GM19099 (cell line): ENCODE data around the gene PGM1.

Source experiments
- POLR2A ChIP-seq: IDR thresholded peaks from 3 replicates; pipeline ENCODE4 v1.6.1; 2011; ENCODE audit warnings: low read depth; ENCODE audit not compliant: insufficient read length; ENCODE audit errors: extremely low read depth

Gene PGM1

DNA sequence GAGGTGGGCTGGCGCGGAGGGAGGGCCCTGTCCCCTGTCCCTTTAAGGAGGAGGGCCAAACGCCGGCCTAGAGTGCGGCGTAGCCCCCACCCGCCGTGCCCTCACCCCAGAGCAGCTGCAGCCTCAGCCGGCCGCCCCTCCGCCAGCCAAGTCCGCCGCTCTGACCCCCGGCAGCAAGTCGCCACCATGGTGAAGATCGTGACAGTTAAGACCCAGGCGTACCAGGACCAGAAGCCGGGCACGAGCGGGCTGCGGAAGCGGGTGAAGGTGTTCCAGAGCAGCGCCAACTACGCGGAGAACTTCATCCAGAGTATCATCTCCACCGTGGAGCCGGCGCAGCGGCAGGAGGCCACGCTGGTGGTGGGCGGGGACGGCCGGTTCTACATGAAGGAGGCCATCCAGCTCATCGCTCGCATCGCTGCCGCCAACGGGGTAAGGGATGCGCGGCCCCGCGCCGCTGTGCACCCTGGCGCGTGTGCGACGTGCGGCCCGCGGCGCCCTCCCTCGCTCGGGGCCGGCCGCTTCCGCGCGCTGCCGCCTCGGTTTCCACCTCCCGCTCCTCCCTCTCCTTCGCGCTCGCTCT is at the start of gene PGM1:
Gene PGM1 (plus strand): TSS at position 109 of the 583 bp plus-strand sequence. CDS start 78 bp downstream, at position 187.
- peak; percentile 61 for TF ChIP-seq POLR2A

DNA sequence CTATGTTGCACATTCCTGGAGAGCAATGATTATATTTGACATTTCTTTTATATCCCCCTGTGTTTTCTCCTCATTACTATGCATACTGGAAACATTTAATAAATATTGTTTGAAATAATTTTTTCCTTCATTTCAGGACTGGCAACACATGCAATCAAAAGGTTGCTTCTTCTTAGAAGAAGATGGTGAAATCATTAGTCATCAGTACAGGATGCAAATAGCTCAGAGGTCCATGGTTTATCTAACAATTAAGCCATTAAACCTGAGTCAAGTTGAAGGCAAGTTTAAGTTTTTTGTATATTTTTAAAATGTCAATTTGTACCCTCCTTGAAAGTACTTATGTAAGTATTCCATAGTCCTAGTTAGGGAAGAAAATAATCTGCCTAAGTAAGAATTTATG is 47.4 kb upstream of the PGM1 start:
- TF ChIP-seq POLR2A, result no peak

DNA sequence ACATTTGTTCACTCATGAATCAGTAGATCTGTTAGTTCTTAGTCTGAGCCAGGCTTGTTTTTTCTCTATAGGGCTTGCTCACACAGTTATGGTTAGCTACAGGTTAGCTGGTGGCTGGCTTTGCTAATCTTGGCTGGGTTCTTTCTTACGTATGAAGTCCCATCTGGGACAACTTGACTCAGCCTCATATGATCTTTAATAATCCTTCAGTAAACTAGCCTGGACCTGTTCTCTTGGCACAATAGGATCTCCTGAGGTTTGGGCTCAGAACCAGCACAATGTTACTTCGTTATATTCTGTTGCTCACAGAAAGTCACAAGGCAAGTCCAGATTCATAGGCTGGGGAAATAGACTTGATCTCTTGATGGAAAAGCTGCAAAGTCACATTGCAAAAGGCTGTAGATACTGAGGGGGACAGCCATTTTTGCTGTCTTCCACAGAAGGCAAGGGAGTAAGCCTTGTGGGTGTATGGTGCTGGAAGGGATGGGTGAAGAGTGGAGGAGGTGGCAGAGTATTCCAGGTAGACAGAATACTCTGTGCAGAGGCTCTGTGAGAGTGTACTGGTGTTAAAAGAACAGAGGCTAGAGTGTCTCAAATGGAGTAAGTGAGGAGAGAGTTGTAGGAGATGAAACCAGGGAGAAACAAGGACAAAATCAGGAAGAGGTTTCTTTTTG is 45.5 kb upstream of the PGM1 start:
- TF ChIP-seq POLR2A, result no peak

DNA sequence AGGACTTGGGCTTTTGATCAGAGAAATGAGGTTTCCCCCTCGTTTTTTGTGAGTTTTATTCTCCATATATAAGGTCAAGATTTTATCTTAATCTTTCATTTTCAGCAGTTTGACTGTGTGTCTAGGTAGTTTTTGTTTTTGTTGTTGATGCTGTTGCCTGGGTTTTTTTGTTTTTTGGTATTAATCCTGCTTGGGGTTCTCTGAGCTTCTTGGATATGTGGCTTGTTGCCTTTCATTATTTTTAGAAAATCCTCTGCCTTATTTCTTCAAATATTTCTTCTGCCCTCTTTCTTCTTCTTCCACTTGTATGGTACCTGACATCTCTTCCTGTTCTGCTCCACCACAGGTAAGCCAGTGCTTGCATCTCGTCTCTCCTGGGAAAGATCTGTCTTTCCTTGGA is 44.9 kb upstream of the PGM1 start:
- TF ChIP-seq POLR2A, result no peak

DNA sequence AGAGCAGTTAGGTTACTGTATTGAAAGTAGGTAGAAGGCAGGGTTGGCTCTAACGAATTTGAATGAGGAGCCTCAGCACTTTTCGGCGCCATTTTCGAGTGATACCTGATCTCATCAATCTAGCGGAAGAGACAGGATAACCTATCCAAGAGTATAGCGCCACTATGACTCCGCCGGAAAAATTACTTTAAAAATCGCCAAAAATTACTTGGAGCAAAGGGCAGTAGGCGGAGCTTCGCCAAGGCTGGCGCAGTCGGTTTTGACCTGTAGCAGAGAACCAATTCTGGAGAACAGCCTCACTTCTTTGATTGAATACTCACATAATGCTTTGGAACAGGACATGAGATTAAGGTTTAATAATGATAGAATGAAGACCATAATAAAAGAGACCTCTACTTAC is 44.3 kb upstream of the PGM1 start:
- TF ChIP-seq POLR2A, result no peak

DNA sequence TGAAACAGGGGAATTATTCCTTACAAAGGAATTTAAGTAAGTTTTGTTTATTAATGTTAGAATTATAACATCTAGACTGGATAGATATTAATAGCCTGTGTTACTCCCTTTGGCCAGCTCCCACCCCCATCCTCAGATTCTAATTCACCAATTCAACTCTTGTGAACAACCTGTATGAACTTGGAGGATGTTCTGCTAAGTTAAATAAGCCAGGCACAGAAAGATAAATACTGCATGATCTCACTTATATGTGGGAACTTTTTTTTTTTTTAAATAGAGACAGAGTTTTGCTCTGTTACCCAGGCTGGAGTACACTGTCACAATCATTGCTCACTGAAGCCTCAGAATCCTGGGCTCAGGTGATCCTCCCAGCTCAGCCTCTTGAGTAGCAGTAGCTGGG is 37.7 kb upstream of the PGM1 start:
- TF ChIP-seq POLR2A, result no peak

DNA sequence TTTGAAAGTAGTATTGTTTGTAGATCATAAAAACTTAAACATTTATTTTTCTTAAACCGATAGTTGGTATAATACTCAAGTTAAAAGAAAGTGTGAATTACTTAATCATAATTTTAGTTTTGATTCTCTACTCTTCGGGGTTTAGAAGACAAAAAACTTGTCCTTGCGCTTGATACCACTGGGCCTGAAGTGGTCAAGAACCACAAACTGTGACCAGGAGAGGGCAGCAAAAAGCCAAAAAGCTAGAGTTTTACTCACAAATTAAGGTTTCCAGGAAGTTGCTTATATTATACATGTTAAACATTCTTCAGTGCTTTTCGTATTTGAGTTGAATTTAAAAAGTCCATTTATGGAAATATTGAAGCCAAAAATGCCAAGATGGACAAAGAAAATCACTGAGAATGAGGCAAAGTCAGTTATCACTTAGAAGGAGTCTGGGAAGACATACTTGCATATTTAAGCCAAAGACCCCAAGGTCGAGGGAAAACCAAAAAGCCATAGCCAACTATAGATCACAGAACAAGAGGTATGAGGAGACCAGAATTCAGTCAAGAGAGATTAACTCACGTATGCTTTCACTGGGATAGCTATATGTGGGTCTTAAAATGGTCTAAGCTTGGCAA is 35.7 kb upstream of the PGM1 start:
- no peak for TF ChIP-seq POLR2A

DNA sequence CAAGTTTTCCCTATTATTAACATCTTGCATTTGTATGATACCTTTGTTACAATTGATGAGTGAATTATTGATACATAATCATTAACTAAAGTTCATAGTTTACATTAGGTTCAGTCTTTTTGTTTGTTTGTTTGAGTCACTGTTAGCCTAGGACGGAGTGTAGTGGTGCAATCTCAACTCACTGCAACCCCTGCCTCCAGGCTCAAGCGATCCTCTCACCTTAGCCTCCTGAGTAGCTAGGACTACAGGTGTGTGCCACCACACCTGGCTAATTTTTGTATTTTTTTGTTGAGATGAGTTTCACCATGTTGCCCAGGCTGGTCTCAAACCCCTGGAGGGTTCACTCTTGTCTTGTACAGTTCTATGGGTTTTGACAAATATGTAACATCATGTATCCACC is 33.9 kb upstream of the PGM1 start:
- TF ChIP-seq POLR2A, result no peak

DNA sequence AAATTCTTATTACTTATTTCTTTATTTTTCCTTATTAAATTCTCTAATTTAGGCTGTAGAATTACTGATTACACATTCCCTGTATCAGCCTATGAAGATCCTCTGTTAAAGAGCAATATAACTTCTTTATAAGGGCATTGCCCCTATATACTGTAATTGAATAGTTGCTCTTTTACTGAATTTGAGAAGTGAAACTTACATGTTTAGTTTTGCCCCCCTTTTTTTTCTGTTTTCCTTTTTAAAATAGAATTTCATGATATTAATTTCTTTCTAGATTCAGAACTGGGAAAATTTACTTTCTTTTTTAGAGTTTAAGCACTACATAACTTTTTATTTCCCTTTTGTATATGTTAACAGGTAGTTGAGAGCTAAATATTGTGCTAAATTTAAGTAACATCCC is 29.5 kb upstream of the PGM1 start:
- no peak for TF ChIP-seq POLR2A

DNA sequence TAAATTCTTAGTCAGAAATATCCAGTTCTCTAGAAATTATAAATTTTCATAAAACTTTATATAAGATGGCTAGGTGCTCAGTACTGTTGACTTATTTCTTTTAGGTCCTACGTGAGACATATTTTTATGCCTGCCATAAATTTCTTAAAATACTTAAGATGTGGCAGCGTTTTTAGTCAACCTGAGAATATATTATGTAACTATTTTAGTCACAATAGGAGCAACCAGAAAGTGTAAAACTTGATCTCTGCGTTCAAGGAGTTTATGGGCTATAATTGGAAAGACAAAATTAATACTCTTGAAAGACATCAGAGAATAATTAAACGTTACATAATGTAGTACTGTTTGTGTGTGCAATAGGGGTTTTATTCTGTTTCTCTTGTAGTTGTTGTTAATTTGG is 24.1 kb upstream of the PGM1 start:
- no peak for TF ChIP-seq POLR2A

DNA sequence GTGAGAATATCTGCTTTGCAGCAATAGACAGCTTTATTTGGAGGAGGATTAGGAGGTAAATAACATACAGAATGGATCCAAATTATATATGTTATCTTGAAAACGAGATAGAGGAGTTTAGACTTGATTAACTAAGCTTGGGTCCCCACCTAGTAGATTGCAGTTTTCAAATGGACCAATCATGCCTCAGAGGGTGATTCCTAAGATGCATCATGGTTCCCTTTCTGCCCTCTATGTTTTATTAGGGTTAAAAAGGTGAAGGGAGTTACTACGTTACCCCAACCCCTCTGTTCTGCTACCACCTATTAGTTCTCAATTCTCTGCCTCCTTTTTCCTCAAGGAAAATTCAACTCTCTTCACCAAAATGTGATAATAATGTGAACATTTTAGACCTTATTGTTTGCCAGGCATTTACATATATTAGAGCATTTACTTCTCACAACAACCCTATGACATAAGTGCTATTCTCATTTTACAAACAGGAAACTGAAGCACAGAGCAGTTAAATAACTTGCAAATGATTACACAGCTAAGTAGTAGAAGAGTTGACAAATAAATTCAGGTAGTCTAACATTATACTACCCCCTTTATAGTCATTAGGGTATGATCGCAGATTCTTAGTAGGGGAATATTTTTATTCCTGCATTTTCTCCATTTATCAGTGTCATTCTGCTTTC is 23.4 kb upstream of the PGM1 start:
- TF ChIP-seq POLR2A, result no peak

DNA sequence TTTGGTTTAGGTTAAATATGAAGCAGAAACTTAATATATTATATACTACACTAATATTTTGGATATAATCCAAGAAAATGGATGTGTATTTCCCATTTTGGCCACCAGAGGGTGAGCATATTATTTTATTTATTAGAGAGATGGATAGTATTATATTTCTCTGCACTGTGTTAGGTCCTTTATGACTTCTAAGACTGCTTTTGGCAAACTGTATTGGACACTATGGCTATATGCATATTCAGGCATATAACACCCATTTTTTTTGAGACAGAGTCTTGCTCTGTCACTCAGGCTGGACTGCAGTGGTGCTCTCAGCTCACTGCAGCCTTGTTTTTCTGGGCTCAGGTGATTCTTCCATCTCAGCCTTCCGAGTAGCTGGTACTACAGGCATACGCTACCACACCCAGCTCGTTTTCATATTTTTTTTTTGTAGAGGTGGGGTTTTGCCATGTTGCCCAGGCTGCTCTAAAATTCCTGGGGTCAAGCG is 17.8 kb upstream of the PGM1 start:
- TF ChIP-seq POLR2A, result no peak

DNA sequence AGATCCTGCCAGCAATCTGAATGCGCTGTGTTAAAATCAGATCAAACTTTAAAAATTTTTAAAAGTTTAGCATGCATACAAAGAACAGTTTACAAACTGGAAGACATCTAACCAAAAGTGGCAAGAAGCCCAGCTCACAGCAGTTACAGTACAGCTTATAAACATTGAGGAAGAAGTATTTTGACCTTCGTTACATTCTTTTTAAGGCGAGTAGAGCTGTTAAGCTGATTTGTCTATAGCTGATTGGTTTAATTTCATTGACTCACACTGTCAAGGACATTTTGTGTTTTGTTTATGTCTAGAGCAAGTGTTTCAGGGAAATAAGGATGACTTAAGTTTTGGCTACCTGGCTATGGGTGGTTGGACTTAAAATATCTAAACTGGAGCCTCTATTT is 3.0 kb upstream of the PGM1 start:
- TF ChIP-seq POLR2A, result no peak

DNA sequence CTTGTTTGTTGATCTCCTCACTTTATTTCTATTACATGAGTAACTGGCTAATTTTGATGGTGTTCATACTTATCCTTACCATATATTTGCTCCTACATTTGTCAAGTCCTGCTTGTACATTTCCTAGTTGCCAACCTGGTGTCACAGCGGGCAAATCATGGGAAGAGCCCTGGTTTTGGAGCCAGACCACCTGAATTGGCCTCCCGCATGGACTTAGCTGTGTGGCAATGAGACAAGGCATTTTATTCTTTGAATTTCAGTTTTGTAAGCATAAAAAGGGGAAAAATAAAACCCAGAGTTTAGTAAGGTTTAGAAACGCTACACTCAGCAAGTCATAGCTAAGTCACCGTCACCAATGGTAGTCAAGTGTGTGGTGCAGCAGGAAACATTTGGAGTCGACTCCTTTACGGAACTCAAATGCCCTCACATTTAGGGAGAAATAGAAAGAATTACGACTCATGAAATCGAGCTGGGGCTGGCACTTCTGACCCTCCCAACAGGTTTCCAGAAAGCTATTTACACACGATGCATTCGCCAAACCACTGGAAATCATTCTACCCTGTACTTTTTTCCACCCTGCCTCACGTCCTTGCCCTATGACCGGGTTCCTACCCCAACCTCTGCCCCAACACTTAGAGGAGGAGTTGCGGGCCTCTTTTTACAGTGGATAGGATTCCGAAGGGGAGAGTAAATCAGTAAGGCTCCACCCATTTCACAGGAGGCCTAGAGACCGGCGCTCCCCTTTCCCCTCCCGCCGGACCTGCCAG is 492 bp upstream of the PGM1 start:
- no peak for TF ChIP-seq POLR2A
